Heart left ventricle (tissue), 13 donors: ENCODE measurements around the gene PBX1.

Experiments
- CTCF ChIP-seq, 12 donors: fragments of 200-600 bp; sonication (generic) in 4 of 12; IDR thresholded peaks; one replicate each; pipeline versions ENCODE4 v1.5.0 to v1.8.0; 2018 to 2022; ENCODE audit warnings: antibody characterized with exemption in 12 of 12, mild to moderate bottlenecking in 5 of 12
- POLR2A ChIP-seq, 2 donors: fragments of 450-650 bp; IDR thresholded peaks; one replicate each; pipeline ENCODE4 v1.6.1; 2017; ENCODE audit warnings: antibody characterized with exemption in 2 of 2, mild to moderate bottlenecking in 2 of 2, moderate library complexity in 2 of 2
- donor health status: ischemic (EF 13 %, LVEDD 7.1; RV severe dilation, severe dysfunction).
- donor health status: DM: no; HTN: yes; CAD: no.
- donor health status: DM: no; HTN: no; CAD: no.
- donor health status: ischemic (EF 25% LVEDD 6.9; RV normal size, moderate dysfunction).
- donor health status: ischemic (EF 25% LVEDD 5.7; RV mildly dilated, moderate dysfunction).
- donor health status: ischemic (EF 35%, LVEDD 5.7; RV mildly dilated, moderate dysfunction).
- donor health status: nonischemic (EF 11% LVEDD 7.7; RV severe dilation, severe dysfunction).
- donor health status: DM: yes; HTN: yes; CAD: no.
- donor health status: PGD.
- donor health status: ischemic (EF 29% LVEDD 5.4; RV normal size, mild dysfunction).
- donor health status: nonischemic (EF 23%, LVEDD 6.1; RV moderate dilation, normal function).

- no peak for TF ChIP-seq CTCF (IDR thresholded peaks at IDR 0.05)
- TF ChIP-seq POLR2A (IDR thresholded peaks at IDR 0.05) = no peak
Observed at GRCh38 chr1:164891615-164892014, 332.6 kb downstream of the PBX1 start.
